GM23338 (cell line): ENCODE results near the gene C1QTNF1. TPM values are rescaled to one million over a fixed set of nuclear protein-coding genes. Genes with fewer than 3 reads are reported as not detected.

Source experiments
- ATAC-seq: fragments of 200-7000 bp; cut with Tn5 transposase; 3 replicates; pipeline ENCODE4 v1.9.1; 2020
- DNase-seq: peaks from one replicate; pipeline ENCODE4 v3.0.0-alpha.2; 2015; ENCODE audit warnings: low spot score
- H2AFZ ChIP-seq: fragments of 200-600 bp; sonication (generic); 2 replicates; pipeline ENCODE4 v1.8.0; 2016; ENCODE audit warnings: antibody characterized with exemption, mild to moderate bottlenecking, moderate library complexity
- H3F3A ChIP-seq: fragments of 200-600 bp; sonication (generic); replicated peaks from 2 replicates; pipeline ENCODE4 v1.8.0; 2017; ENCODE audit warnings: antibody characterized with exemption, mixed run types, low read depth
- H3K27ac ChIP-seq: fragments of 200-600 bp; sonication (generic); 2 replicates; pipeline ENCODE4 v1.6.1; 2016; ENCODE audit warnings: low read depth
- H3K27me3 ChIP-seq: fragments of 200-600 bp; sonication (generic); 2 replicates; pipeline ENCODE4 v1.8.0; 2016; ENCODE audit warnings: mild to moderate bottlenecking, mixed run types, moderate library complexity; ENCODE audit not compliant: insufficient read depth
- H3K36me3 ChIP-seq: fragments of 200-600 bp; sonication (generic); 2 replicates; pipeline ENCODE4 v1.8.0; 2016; ENCODE audit warnings: mild to moderate bottlenecking; ENCODE audit not compliant: insufficient read depth
- H3K4me1 ChIP-seq: fragments of 200-600 bp; sonication (generic); 2 replicates; pipeline ENCODE4 v1.8.0; 2016; ENCODE audit warnings: mild to moderate bottlenecking, moderate library complexity; ENCODE audit not compliant: insufficient read depth
- H3K4me2 ChIP-seq: fragments of 200-600 bp; sonication (generic); 2 replicates; pipeline ENCODE4 v1.7.1; 2017; ENCODE audit warnings: mixed run types
- H3K4me3 ChIP-seq: fragments of 200-600 bp; sonication (generic); 2 replicates; pipeline ENCODE4 v1.6.1; 2016; ENCODE audit warnings: mixed run types
- H3K79me2 ChIP-seq: fragments of 200-600 bp; sonication (generic); replicated peaks from 2 replicates; pipeline ENCODE4 v1.8.0; 2017; ENCODE audit warnings: mild to moderate bottlenecking; ENCODE audit not compliant: insufficient read depth
- H3K9me2 ChIP-seq: fragments of 200-600 bp; sonication (generic); 2 replicates; pipeline ENCODE4 v1.8.0; 2017; ENCODE audit not compliant: insufficient read depth
- H4K20me1 ChIP-seq: fragments of 200-600 bp; sonication (generic); replicated peaks from 2 replicates; pipeline ENCODE4 v1.8.0; 2017; ENCODE audit warnings: mild to moderate bottlenecking; ENCODE audit not compliant: insufficient read depth
- H3K27ac Mint-ChIP-seq: 2 replicates; pipeline ENCODE4 v1.8.0; 2020; ENCODE audit warnings: inconsistent platforms, mild to moderate bottlenecking, moderate library complexity, mixed read lengths
- H3K27me3 Mint-ChIP-seq: 3 replicates; pipeline ENCODE4 v1.8.0; 2022; ENCODE audit warnings: low read depth, mild to moderate bottlenecking, moderate library complexity, mixed read lengths, inconsistent platforms; ENCODE audit not compliant: insufficient read depth, poor library complexity
- H3K36me3 Mint-ChIP-seq: 3 replicates; pipeline ENCODE4 v1.8.0; 2021; ENCODE audit warnings: low read depth, mild to moderate bottlenecking, inconsistent platforms, moderate library complexity, mixed read lengths
- H3K4me1 Mint-ChIP-seq: 3 replicates; pipeline ENCODE4 v1.8.0; 2020; ENCODE audit warnings: mild to moderate bottlenecking, inconsistent platforms, mixed read lengths
- H3K4me3 Mint-ChIP-seq: 3 replicates; pipeline ENCODE4 v1.8.0; 2021; ENCODE audit warnings: moderate library complexity, mild to moderate bottlenecking, inconsistent platforms, mixed read lengths
- H3K9me3 Mint-ChIP-seq: 3 replicates; pipeline ENCODE4 v1.8.0; 2020; ENCODE audit warnings: moderate library complexity, mild to moderate bottlenecking, inconsistent platforms, mixed read lengths
- CREB1 ChIP-seq: fragments of 250-450 bp; sonication (Bioruptor Pico); IDR thresholded peaks from 2 replicates; pipeline ENCODE4 v1.5.0; 2020; ENCODE audit warnings: low read depth, mild to moderate bottlenecking, moderate library complexity
- EZH2 ChIP-seq: fragments of 200-600 bp; sonication (generic); IDR thresholded peaks from one replicate; pipeline ENCODE4 v1.8.0; 2017; ENCODE audit warnings: antibody characterized with exemption, mild to moderate bottlenecking, low read depth; ENCODE audit not compliant: unreplicated experiment
- EZH2phosphoT487 ChIP-seq: fragments of 200-600 bp; sonication (generic); IDR thresholded peaks from one replicate; pipeline ENCODE4 v1.8.1; 2018; ENCODE audit warnings: antibody characterized with exemption; ENCODE audit not compliant: unreplicated experiment
- JUNB ChIP-seq: IDR thresholded peaks from one replicate; pipeline ENCODE4 v1.6.1; 2016; ENCODE audit warnings: antibody characterized with exemption; ENCODE audit not compliant: unreplicated experiment
- POLR2AphosphoS5 ChIP-seq: IDR thresholded peaks from 2 replicates; pipeline ENCODE4 v1.6.1; 2016; ENCODE audit warnings: antibody characterized with exemption, low read depth
- STAT1 ChIP-seq: IDR thresholded peaks from one replicate; pipeline ENCODE4 v1.6.1; 2016; ENCODE audit warnings: antibody characterized with exemption; ENCODE audit not compliant: unreplicated experiment
- ZNF114 ChIP-seq: fragments of 250-450 bp; sonication (Bioruptor Pico); IDR thresholded peaks from 2 replicates; pipeline ENCODE4 v1.5.0; 2020; ENCODE audit warnings: mild to moderate bottlenecking, moderate library complexity
- polyA plus RNA-seq: library from polyadenylated mRNA; unstranded; fragments of >200 nt; fragmentation: Nextera tagmentation; extraction: Ambion mirVana; gene quantifications from 2 replicates; pipeline ENCODE4 v1.2.1, GENCODE V29; 2016
- total RNA-seq: library from RNA; depleted of rRNA; stranded (reverse); fragments of >200 nt; shearing (Covaris generic); gene quantifications from 2 replicates; pipeline ENCODE4 v1.2.3, GENCODE V29; 2014
- TF ChIP-seq, protein P1 (sequence below): IDR thresholded peaks from one replicate; pipeline ENCODE4 v1.6.1; 2018; ENCODE audit warnings: antibody characterized with exemption; ENCODE audit not compliant: unreplicated experiment
- TF ChIP-seq, protein P2 (sequence below): IDR thresholded peaks from 2 replicates; pipeline ENCODE4 v1.6.1; 2016; ENCODE audit warnings: antibody characterized with exemption
- TF ChIP-seq, protein P3 (sequence below): fragments of 250-450 bp; sonication (Bioruptor Pico); IDR thresholded peaks from 2 replicates; pipeline ENCODE4 v1.5.0; 2020; ENCODE audit warnings: mild to moderate bottlenecking, moderate library complexity

The C1QTNF1 gene
- total and polyA plus RNA-seq, 2 experiments from 2014 or later: 1.1 to 1.9 TPM

DNA sequence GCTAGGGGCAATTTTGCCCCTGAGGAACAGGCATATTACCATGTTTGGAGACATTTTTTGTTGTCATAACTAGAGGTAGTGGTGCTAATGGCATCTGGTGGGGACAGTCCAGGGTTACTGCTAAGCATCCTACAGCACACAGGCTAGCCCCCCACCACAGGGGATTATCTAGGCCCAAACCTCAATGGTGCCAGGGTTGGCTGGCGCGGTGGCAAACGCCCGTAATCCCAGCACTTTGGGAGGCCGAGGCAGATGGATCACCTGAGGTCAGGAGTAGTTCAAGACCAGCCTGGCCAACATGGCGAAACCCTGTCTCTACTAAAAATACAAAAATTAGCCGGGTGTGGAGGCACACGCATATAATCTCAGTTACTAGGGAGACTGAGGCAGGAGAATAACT lies 15.2 kb downstream of the C1QTNF1 start:
- H3K4me1 ChIP-seq: no peaks in the 10 kb centered on the region
- TF ChIP-seq JUNB (no peak), POLR2AphosphoS5 (no peak), EZH2phosphoT487 (no peak), EZH2 (no peak), CREB1 (CRISPR knock-in tag) (no peak), ZNF114 (CRISPR knock-in tag) (no peak)
- TF ChIP-seq, protein P1, sequence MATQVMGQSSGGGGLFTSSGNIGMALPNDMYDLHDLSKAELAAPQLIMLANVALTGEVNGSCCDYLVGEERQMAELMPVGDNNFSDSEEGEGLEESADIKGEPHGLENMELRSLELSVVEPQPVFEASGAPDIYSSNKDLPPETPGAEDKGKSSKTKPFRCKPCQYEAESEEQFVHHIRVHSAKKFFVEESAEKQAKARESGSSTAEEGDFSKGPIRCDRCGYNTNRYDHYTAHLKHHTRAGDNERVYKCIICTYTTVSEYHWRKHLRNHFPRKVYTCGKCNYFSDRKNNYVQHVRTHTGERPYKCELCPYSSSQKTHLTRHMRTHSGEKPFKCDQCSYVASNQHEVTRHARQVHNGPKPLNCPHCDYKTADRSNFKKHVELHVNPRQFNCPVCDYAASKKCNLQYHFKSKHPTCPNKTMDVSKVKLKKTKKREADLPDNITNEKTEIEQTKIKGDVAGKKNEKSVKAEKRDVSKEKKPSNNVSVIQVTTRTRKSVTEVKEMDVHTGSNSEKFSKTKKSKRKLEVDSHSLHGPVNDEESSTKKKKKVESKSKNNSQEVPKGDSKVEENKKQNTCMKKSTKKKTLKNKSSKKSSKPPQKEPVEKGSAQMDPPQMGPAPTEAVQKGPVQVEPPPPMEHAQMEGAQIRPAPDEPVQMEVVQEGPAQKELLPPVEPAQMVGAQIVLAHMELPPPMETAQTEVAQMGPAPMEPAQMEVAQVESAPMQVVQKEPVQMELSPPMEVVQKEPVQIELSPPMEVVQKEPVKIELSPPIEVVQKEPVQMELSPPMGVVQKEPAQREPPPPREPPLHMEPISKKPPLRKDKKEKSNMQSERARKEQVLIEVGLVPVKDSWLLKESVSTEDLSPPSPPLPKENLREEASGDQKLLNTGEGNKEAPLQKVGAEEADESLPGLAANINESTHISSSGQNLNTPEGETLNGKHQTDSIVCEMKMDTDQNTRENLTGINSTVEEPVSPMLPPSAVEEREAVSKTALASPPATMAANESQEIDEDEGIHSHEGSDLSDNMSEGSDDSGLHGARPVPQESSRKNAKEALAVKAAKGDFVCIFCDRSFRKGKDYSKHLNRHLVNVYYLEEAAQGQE: no peak
- TF ChIP-seq, protein P2, sequence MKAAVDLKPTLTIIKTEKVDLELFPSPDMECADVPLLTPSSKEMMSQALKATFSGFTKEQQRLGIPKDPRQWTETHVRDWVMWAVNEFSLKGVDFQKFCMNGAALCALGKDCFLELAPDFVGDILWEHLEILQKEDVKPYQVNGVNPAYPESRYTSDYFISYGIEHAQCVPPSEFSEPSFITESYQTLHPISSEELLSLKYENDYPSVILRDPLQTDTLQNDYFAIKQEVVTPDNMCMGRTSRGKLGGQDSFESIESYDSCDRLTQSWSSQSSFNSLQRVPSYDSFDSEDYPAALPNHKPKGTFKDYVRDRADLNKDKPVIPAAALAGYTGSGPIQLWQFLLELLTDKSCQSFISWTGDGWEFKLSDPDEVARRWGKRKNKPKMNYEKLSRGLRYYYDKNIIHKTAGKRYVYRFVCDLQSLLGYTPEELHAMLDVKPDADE: no peak
- Mint-ChIP-seq H3K27me3 (peaks cover 14% of the 10 kb centered on the region), H3K4me3 (no peak overlapping the region), H3K36me3 (no peaks in the 10 kb centered on the region; the same call in 2 of the 3 replicates), H3K9me3 (peaks cover 5% of the 10 kb centered on the region; the same call in 1 of the 3 replicates), H3K27ac (no peak overlapping the region), H3K4me1 (no peaks in the 10 kb centered on the region; the same call in 2 of the 3 replicates)
- H3K4me2 ChIP-seq: no peak overlapping the region
- no peaks in the 10 kb centered on the region for H4K20me1 ChIP-seq
- H3K27ac ChIP-seq: no peak overlapping the region
- H3K36me3 ChIP-seq: no peaks in the 10 kb centered on the region
- H3K27me3 ChIP-seq: no peaks in the 10 kb centered on the region
- ATAC-seq: no peak
- H2AFZ ChIP-seq: no peak overlapping the region
- H3K79me2 ChIP-seq: no peaks in the 10 kb centered on the region
- no peak for DNase-seq
- no peaks in the 10 kb centered on the region for H3K9me2 ChIP-seq
- peaks cover 9% of the 10 kb centered on the region for H3F3A ChIP-seq
- H3K4me3 ChIP-seq: no peak overlapping the region

DNA sequence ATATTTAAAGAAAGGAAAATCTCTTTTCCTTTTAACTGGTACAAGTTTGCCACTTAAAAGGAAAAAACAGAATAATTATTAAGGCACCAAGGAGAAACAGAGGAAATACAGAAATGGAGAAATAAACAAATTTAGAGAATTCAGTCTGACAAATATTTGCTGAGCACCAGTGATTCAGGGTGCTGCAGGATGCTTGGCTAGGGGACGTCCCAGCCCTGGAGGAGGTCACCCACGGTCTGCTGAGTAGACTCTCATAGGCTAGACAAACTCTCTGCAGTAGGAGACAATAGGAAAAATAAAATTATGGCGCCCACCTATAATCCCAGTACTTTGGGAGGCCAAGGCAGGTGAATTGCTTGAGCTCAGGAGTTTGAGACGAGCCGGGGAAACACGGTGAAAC lies 15.9 kb downstream of the C1QTNF1 start:
- Mint-ChIP-seq H3K27me3 (peaks cover 11% of the 10 kb centered on the region), H3K4me3 (no peak overlapping the region), H3K36me3 (no peaks in the 10 kb centered on the region; the same call in 2 of the 3 replicates), H3K4me1 (no peaks in the 10 kb centered on the region; the same call in 2 of the 3 replicates), H3K9me3 (peaks cover 5% of the 10 kb centered on the region; the same call in 1 of the 3 replicates), H3K27ac (no peak overlapping the region)
- H3K4me1 ChIP-seq: no peaks in the 10 kb centered on the region
- H3K27ac ChIP-seq: no peak overlapping the region
- H3K36me3 ChIP-seq: no peaks in the 10 kb centered on the region
- H2AFZ ChIP-seq: no peak overlapping the region
- no peak for DNase-seq
- no peak overlapping the region for H3K4me3 ChIP-seq
- H3K4me2 ChIP-seq: no peak overlapping the region
- no peaks in the 10 kb centered on the region for H3K79me2 ChIP-seq
- H3K9me2 ChIP-seq: no peaks in the 10 kb centered on the region
- peaks cover 9% of the 10 kb centered on the region for H3F3A ChIP-seq
- no peaks in the 10 kb centered on the region for H3K27me3 ChIP-seq
- no peak for ATAC-seq
- H4K20me1 ChIP-seq: no peaks in the 10 kb centered on the region
- TF ChIP-seq STAT1 (no peak), EZH2phosphoT487 (no peak), ZNF114 (CRISPR knock-in tag) (no peak), EZH2 (no peak), POLR2AphosphoS5 (no peak), CREB1 (CRISPR knock-in tag) (no peak), JUNB (no peak)
- TF ChIP-seq, protein P3, sequence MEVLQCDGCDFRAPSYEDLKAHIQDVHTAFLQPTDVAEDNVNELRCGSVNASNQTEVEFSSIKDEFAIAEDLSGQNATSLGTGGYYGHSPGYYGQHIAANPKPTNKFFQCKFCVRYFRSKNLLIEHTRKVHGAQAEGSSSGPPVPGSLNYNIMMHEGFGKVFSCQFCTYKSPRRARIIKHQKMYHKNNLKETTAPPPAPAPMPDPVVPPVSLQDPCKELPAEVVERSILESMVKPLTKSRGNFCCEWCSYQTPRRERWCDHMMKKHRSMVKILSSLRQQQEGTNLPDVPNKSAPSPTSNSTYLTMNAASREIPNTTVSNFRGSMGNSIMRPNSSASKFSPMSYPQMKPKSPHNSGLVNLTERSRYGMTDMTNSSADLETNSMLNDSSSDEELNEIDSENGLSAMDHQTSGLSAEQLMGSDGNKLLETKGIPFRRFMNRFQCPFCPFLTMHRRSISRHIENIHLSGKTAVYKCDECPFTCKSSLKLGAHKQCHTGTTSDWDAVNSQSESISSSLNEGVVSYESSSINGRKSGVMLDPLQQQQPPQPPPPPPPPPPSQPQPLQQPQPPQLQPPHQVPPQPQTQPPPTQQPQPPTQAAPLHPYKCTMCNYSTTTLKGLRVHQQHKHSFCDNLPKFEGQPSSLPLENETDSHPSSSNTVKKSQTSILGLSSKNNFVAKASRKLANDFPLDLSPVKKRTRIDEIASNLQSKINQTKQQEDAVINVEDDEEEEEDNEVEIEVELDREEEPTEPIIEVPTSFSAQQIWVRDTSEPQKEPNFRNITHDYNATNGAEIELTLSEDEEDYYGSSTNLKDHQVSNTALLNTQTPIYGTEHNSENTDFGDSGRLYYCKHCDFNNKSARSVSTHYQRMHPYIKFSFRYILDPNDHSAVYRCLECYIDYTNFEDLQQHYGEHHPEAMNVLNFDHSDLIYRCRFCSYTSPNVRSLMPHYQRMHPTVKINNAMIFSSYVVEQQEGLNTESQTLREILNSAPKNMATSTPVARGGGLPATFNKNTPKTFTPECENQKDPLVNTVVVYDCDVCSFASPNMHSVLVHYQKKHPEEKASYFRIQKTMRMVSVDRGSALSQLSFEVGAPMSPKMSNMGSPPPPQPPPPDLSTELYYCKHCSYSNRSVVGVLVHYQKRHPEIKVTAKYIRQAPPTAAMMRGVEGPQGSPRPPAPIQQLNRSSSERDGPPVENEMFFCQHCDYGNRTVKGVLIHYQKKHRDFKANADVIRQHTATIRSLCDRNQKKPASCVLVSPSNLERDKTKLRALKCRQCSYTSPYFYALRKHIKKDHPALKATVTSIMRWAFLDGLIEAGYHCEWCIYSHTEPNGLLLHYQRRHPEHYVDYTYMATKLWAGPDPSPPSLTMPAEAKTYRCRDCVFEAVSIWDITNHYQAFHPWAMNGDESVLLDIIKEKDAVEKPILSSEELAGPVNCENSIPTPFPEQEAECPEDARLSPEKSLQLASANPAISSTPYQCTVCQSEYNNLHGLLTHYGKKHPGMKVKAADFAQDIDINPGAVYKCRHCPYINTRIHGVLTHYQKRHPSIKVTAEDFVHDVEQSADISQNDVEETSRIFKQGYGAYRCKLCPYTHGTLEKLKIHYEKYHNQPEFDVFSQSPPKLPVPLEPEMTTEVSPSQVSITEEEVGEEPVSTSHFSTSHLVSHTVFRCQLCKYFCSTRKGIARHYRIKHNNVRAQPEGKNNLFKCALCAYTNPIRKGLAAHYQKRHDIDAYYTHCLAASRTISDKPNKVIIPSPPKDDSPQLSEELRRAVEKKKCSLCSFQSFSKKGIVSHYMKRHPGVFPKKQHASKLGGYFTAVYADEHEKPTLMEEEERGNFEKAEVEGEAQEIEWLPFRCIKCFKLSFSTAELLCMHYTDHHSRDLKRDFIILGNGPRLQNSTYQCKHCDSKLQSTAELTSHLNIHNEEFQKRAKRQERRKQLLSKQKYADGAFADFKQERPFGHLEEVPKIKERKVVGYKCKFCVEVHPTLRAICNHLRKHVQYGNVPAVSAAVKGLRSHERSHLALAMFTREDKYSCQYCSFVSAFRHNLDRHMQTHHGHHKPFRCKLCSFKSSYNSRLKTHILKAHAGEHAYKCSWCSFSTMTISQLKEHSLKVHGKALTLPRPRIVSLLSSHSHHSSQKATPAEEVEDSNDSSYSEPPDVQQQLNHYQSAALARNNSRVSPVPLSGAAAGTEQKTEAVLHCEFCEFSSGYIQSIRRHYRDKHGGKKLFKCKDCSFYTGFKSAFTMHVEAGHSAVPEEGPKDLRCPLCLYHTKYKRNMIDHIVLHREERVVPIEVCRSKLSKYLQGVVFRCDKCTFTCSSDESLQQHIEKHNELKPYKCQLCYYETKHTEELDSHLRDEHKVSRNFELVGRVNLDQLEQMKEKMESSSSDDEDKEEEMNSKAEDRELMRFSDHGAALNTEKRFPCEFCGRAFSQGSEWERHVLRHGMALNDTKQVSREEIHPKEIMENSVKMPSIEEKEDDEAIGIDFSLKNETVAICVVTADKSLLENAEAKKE (CRISPR knock-in tag): no peak
